SK-N-SH (cell line): ENCODE results near the gene VMAC. TPM values are rescaled to one million over a fixed set of nuclear protein-coding genes. Genes with fewer than 3 reads are reported as not detected.

Source experiments
- CTCF ChIA-PET: fragments of 300-600, 350-600 bp; formaldehyde crosslinking; extraction: SDS; loops from one replicate; lab custom pipeline; 2021; lab: Yijun Ruan, JAX
- POLR2A ChIA-PET: fragments of 350-600 bp; sonication (Branson Sonifier 250); formaldehyde crosslinking; extraction: SDS; loops from one replicate; lab custom pipeline; 2020; ENCODE audit warnings: antibody characterized with exemption, inconsistent platforms; lab: Yijun Ruan, JAX
- DNase-seq: peaks from one replicate; pipeline ENCODE4 v3.0.0; 2012
- H2AFZ ChIP-seq: fragments of 200-600 bp; sonication (generic); 2 replicates; pipeline ENCODE4 v1.8.1; 2016; ENCODE audit warnings: antibody characterized with exemption, mild to moderate bottlenecking, low read depth
- H3F3A ChIP-seq: fragments of 200-600 bp; sonication (generic); replicated peaks from 2 replicates; pipeline ENCODE3; 2016; ENCODE audit warnings: antibody characterized with exemption, mild to moderate bottlenecking; ENCODE audit not compliant: insufficient read depth
- H3K27ac ChIP-seq, 2 experiments: fragments of 200-500 bp in 1 of 2; fragments of 200-600 bp in 1 of 2; sonication (Bioruptor generic) in 1 of 2; sonication (generic), shearing (Covaris generic) in 1 of 2; 2 replicates each; pipeline versions ENCODE4 v1.5.1 to v1.6.1; 2014 to 2016; ENCODE audit warnings: low read depth in 2 of 2, inconsistent platforms in 1 of 2, low read length in 1 of 2, mild to moderate bottlenecking in 1 of 2, mixed read lengths in 1 of 2
- H3K27me3 ChIP-seq: fragments of 200-600 bp; sonication (generic), shearing (Covaris generic); 2 replicates; pipeline ENCODE4 v1.6.1; 2016; ENCODE audit warnings: mixed run types; ENCODE audit not compliant: insufficient read depth
- H3K36me3 ChIP-seq, 2 experiments: fragments of 200-500 bp in 1 of 2; fragments of 200-600 bp in 1 of 2; sonication (Bioruptor generic) in 1 of 2; sonication (generic) in 1 of 2; replicated peaks in 1 of 2; 2 replicates each; pipeline versions ENCODE3 to v1.5.1; 2014 to 2016; ENCODE audit warnings: low read length in 1 of 2, mild to moderate bottlenecking in 1 of 2; ENCODE audit not compliant: insufficient read depth in 2 of 2, control insufficient read depth in 1 of 2
- H3K4me1 ChIP-seq, 2 experiments: fragments of 200-500 bp in 1 of 2; fragments of 200-600 bp in 1 of 2; sonication (Bioruptor generic) in 1 of 2; sonication (generic), shearing (Covaris generic) in 1 of 2; 2 replicates each; pipeline versions ENCODE4 v1.5.1 to v1.6.1; 2014 to 2016; ENCODE audit warnings: low read depth in 1 of 2, low read length in 1 of 2, mixed run types in 1 of 2; ENCODE audit not compliant: insufficient read depth in 2 of 2, control insufficient read depth in 1 of 2
- H3K4me2 ChIP-seq: fragments of 200-600 bp; sonication (generic), shearing (Covaris generic); 2 replicates; pipeline ENCODE4 v1.6.1; 2017; ENCODE audit warnings: mixed run types
- H3K4me3 ChIP-seq, 2 experiments: fragments of 200-500 bp in 1 of 2; fragments of 200-600 bp in 1 of 2; sonication (Bioruptor generic) in 1 of 2; sonication (generic), shearing (Covaris generic) in 1 of 2; 2 replicates each; pipeline versions ENCODE4 v1.5.1 to v1.8.1; 2014 to 2016; ENCODE audit warnings: low read depth in 2 of 2, inconsistent platforms in 1 of 2, low read length in 1 of 2, mild to moderate bottlenecking in 1 of 2, mixed read lengths in 1 of 2, moderate library complexity in 1 of 2
- H3K79me2 ChIP-seq: fragments of 200-600 bp; sonication (generic); 2 replicates; pipeline ENCODE4 v1.8.1; 2017; ENCODE audit warnings: mild to moderate bottlenecking; ENCODE audit not compliant: insufficient read depth
- H3K9ac ChIP-seq: fragments of 200-600 bp; sonication (generic); 2 replicates; pipeline ENCODE4 v1.6.1; 2017; ENCODE audit warnings: mixed run types
- H3K9me2 ChIP-seq: fragments of 200-600 bp; sonication (generic); 2 replicates; pipeline ENCODE4 v1.6.1; 2017; ENCODE audit warnings: mixed run types
- H3K9me3 ChIP-seq: fragments of 200-600 bp; sonication (generic); 2 replicates; pipeline ENCODE4 v1.6.1; 2017; ENCODE audit warnings: mixed run types, mild to moderate bottlenecking, moderate library complexity
- H4K20me1 ChIP-seq: fragments of 200-600 bp; sonication (generic); 2 replicates; pipeline ENCODE4 v1.6.1; 2017; ENCODE audit warnings: mild to moderate bottlenecking, mixed run types; ENCODE audit not compliant: insufficient read depth
- EZH2phosphoT487 ChIP-seq: fragments of 200-600 bp; sonication (generic); IDR thresholded peaks from 2 replicates; pipeline ENCODE4 v1.6.1; 2017; ENCODE audit warnings: low read depth, mixed run types, mild to moderate bottlenecking, antibody characterized with exemption, moderate library complexity, borderline replicate concordance
- GABPA ChIP-seq: IDR thresholded peaks from 2 replicates; pipeline ENCODE4 v1.4.0; 2012; ENCODE audit warnings: low read depth, mild to moderate bottlenecking
- GATA2 ChIP-seq: sonication (generic); formaldehyde crosslinking; IDR thresholded peaks from 2 replicates; pipeline ENCODE4 v1.5.0; 2020; ENCODE audit warnings: mild to moderate bottlenecking, missing genetic modification reagents
- IRF3 ChIP-seq: fragments of 150-350 bp; IDR thresholded peaks from 2 replicates; pipeline ENCODE4 v1.6.1; 2016; ENCODE audit warnings: mild to moderate bottlenecking, low read depth, low read length
- POLR2AphosphoS5 ChIP-seq: IDR thresholded peaks from 2 replicates; pipeline ENCODE4 v1.6.1; 2012; ENCODE audit warnings: low read depth, low read length
- RFX5 ChIP-seq: IDR thresholded peaks from 2 replicates; pipeline ENCODE4 v1.6.1; 2012; ENCODE audit warnings: mild to moderate bottlenecking, improper control_type of control experiment, low read length
- TCF12 ChIP-seq: IDR thresholded peaks from 2 replicates; pipeline ENCODE4 v1.4.0; 2012
- USF1 ChIP-seq: IDR thresholded peaks from 2 replicates; pipeline ENCODE4 v1.4.0; 2012; ENCODE audit warnings: low read depth, borderline replicate concordance
- ZBTB33 ChIP-seq: IDR thresholded peaks from 2 replicates; pipeline ENCODE4 v1.4.0; 2012; ENCODE audit warnings: low read depth, borderline replicate concordance
- WGBS: methylation state at CpG from one replicate; pipeline ENCODE4 v1.1.6; 2017; ENCODE audit warnings: low lambda C conversion rate; 5-methylcytosine and 5-hydroxymethylcytosine counted together
- polyA plus RNA-seq, 3 experiments: library from polyadenylated mRNA; depleted of rRNA; stranded (reverse); fragments of >200 nt; gene quantifications; 2 replicates each; pipeline ENCODE4 v1.2.3, GENCODE V29; 2012

Gene VMAC
- polyA plus RNA-seq, 1 of the 3 experiments (the other 2 are of a cell fraction): 6.5 TPM

GRCh38 chr19:5949792-5950305 lies 45.2 kb downstream of the VMAC start:
- H4K20me1 ChIP-seq: peaks cover 93% of the 10 kb centered on the region
- H3K4me1 ChIP-seq: peaks cover 30 to 55% of the 10 kb centered on the region in 2 experiments
- WGBS: 96% methylated on average over 13 of the region's 13 CpGs

GRCh38 chr19:5950741-5951140 lies 46.1 kb downstream of the VMAC start:
- no peak overlapping the region for H3K9ac ChIP-seq
- H3K79me2 ChIP-seq: peaks cover 94% of the 10 kb centered on the region
- H2AFZ ChIP-seq: no peak overlapping the region
- no peak for DNase-seq
- H3K27me3 ChIP-seq: no peaks in the 10 kb centered on the region
- POLR2A ChIA-PET: interaction anchor here (0.6 kb wide), 1 partner anchor 18 kb away, joined by 3 read pairs; no protein-coding TSS in a partner anchor
- TF ChIP-seq TCF12 (no peak), GATA2 (CRISPR knock-in tag) (no peak), POLR2AphosphoS5 (no peak)
- TF ChIP-seq, all 33 proteins: peak for 0
- Histone ChIP-seq H3K4me1 (peaks cover 31 to 62% of the 10 kb centered on the region in 2 experiments), H3K27ac (no peak overlapping the region; a peak in 1 of 4 replicates), H3K9me3 (no peaks in the 10 kb centered on the region), H4K20me1 (peaks cover 94% of the 10 kb centered on the region), H3K9me2 (no peaks in the 10 kb centered on the region), H3K36me3 (peaks cover 6 to 13% of the 10 kb centered on the region in 2 experiments), H3F3A (no peaks in the 10 kb centered on the region), H3K4me3 (no peak overlapping the region), H3K4me2 (no peak overlapping the region)
- CTCF ChIA-PET: interaction anchor here (1.1 to 3.5 kb wide), 7 partner anchors 10 to 72 kb away, joined by 3 to 29 read pairs (median 8); no protein-coding TSS in a partner anchor
- WGBS: 92% methylated on average over 3 of the region's 3 CpGs

More at GRCh38 chr19:5949792-5950305, 45.2 kb downstream of the VMAC start:
- POLR2A ChIA-PET: no interaction called here
- no peaks in the 10 kb centered on the region for H3F3A ChIP-seq
- no peak overlapping the region for H2AFZ ChIP-seq
- H3K79me2 ChIP-seq: peaks cover 94% of the 10 kb centered on the region
- H3K27me3 ChIP-seq: no peaks in the 10 kb centered on the region
- TF ChIP-seq USF1 (no peak), GABPA (no peak), ZBTB33 (no peak), POLR2AphosphoS5 (no peak), TCF12 (no peak), IRF3 (no peak), RFX5 (no peak), EZH2phosphoT487 (no peak)
- TF ChIP-seq, all 33 proteins: peak for 0
- H3K36me3 ChIP-seq: peaks cover 8 to 20% of the 10 kb centered on the region in 2 experiments
- H3K9me3 ChIP-seq: no peaks in the 10 kb centered on the region
- H3K4me3 ChIP-seq: no peak overlapping the region
- no peak overlapping the region for H3K4me2 ChIP-seq
- DNase-seq: no peak
- H3K9ac ChIP-seq: no peak overlapping the region
- H3K9me2 ChIP-seq: no peaks in the 10 kb centered on the region
- H3K27ac ChIP-seq: no peak overlapping the region; a peak in 1 of 4 replicates
- CTCF ChIA-PET: interaction anchor here (1.7 to 3.5 kb wide), 3 partner anchors 18 to 25 kb away, joined by 4 to 29 read pairs (median 10); no protein-coding TSS in a partner anchor
